ENCODE results near the gene CBY2. TPM values are rescaled to one million over a fixed set of nuclear protein-coding genes. Genes with fewer than 3 reads are reported as not detected.

The CBY2 gene
- total RNA-seq, 1 experiment from 2014 or later, result not detected

- RAD21 ChIA-PET (ENCODE audit: low non-redundant PET in 1 of 2, low total read pairs in 2 of 2, uncharacterized antibody in 2 of 2, unreplicated experiment in 2 of 2), result no interaction called here
- no peak overlapping the region for H3K4me2 ChIP-seq (ENCODE audit: low read length)
- no peak for TF ChIP-seq ZFX (IDR thresholded peaks at IDR 0.05)
- TF ChIP-seq SRF (IDR thresholded peaks at IDR 0.05; ENCODE audit: low read depth), result no peak
- no peak for TF ChIP-seq SP1 (IDR thresholded peaks at IDR 0.05; ENCODE audit: low read depth)
- no peak for TF ChIP-seq POLR2AphosphoS5 (IDR thresholded peaks at IDR 0.05; ENCODE audit: low read depth, low read length)
- no peak for TF ChIP-seq FOSL1 (IDR thresholded peaks at IDR 0.05; ENCODE audit: low read depth)
- TF ChIP-seq SIN3A (IDR thresholded peaks at IDR 0.05; ENCODE audit: low read depth), result no peak
- no peak for TF ChIP-seq RAD21 (IDR thresholded peaks at IDR 0.05; ENCODE audit: low read depth)
- no peak for TF ChIP-seq YY1 (IDR thresholded peaks at IDR 0.05; ENCODE audit: extremely low read depth, insufficient replicate concordance, low read depth, low read length)
- TF ChIP-seq ATF3 (IDR thresholded peaks at IDR 0.05), result no peak
- TF ChIP-seq EZH2phosphoT487 (IDR thresholded peaks at IDR 0.05; ENCODE audit: borderline replicate concordance), result no peak
- no peak for TF ChIP-seq EGR1 (IDR thresholded peaks at IDR 0.05; ENCODE audit: low read depth)
- TF ChIP-seq CTCF (IDR thresholded peaks at IDR 0.05 in 2 of 3, conservative IDR thresholded peaks at IDR 0.05 in 1 of 3; ENCODE audit: borderline replicate concordance in 1 of 3, insufficient read depth in 1 of 3, low read depth in 2 of 3, low read length in 2 of 3), result no peak
- no peak for TF ChIP-seq ZBTB33 (IDR thresholded peaks at IDR 0.05; ENCODE audit: extremely low read depth, insufficient replicate concordance, low read length)
- TF ChIP-seq MAX (IDR thresholded peaks at IDR 0.05), result no peak
- no peak for TF ChIP-seq CEBPB (IDR thresholded peaks at IDR 0.05; ENCODE audit: low read depth)
- TF ChIP-seq ELF1 (IDR thresholded peaks at IDR 0.05; ENCODE audit: borderline replicate concordance, low read depth), result no peak
- TF ChIP-seq JUND (IDR thresholded peaks at IDR 0.05), result no peak
- no peak for TF ChIP-seq TCF7L2 (IDR thresholded peaks at IDR 0.05; ENCODE audit: borderline replicate concordance, extremely low read depth, insufficient read depth, insufficient read length)
- TF ChIP-seq CBX3 (IDR thresholded peaks at IDR 0.05; ENCODE audit: low read depth), result no peak
- intact Hi-C loops (cut with micrococcal nuclease), result no loop called here
- no peak overlapping the region for H2AFZ ChIP-seq (ENCODE audit: low read depth, low read length, poor library complexity, severe bottlenecking)
- POLR2A ChIA-PET, result no interaction called here
- no peaks in the 10 kb centered on the region for H3K79me2 ChIP-seq (ENCODE audit: insufficient read depth, low read length)
- no peaks in the 10 kb centered on the region for H3K9me3 ChIP-seq (ENCODE audit: control insufficient read depth in 1 of 2, insufficient read depth in 1 of 2, low read depth in 1 of 2, low read length in 2 of 2)
- no peaks in the 10 kb centered on the region for H3K9me2 ChIP-seq (ENCODE audit: insufficient read depth)
- no TSS peak for BruUV-seq (replicated peaks)
- peaks cover 31% of the 10 kb centered on the region for H3K27me3 ChIP-seq (ENCODE audit: insufficient read depth, low read length)
- no peaks in the 10 kb centered on the region for H4K20me1 ChIP-seq (ENCODE audit: insufficient read depth)
- CTCF ChIA-PET, result no interaction called here
- no peaks in the 10 kb centered on the region for H3K4me1 ChIP-seq (ENCODE audit: control insufficient read depth in 1 of 2, insufficient read depth in 2 of 2, low read length in 2 of 2)
- DNase-seq (ENCODE audit: low read depth, low spot score), result no peak
- H3K27ac ChIP-seq (ENCODE audit: low read depth, low read length), result no peak overlapping the region
- H3K4me3 ChIP-seq (replicated peaks in 1 of 2; ENCODE audit: low read depth in 1 of 2, low read length in 2 of 2), result no peak overlapping the region
- no peak overlapping the region for H3K9ac ChIP-seq (ENCODE audit: low read length)
- no peaks in the 10 kb centered on the region for H3K36me3 ChIP-seq (ENCODE audit: control insufficient read depth in 1 of 2, insufficient read depth in 2 of 2, low read length in 2 of 2)
- ATAC-seq, result no peak
Observed at GRCh38 chr13:45714170-45714569, 12.1 kb downstream of the CBY2 start.

Data from HCT116 (cell line).